GM19240 (cell line): ENCODE data around the gene NMNAT2.
"Not testable (repeated sequence)": the region's sequence is repeated elsewhere in the genome, so short reads cannot be mapped to it uniquely, and the experiment has no call there.

Experiments
- DNase-seq: peaks from one replicate; pipeline ENCODE4 v3.0.0; 2011; ENCODE audit warnings: low spot score; ENCODE audit not compliant: insufficient read length

The NMNAT2 gene

DNA sequence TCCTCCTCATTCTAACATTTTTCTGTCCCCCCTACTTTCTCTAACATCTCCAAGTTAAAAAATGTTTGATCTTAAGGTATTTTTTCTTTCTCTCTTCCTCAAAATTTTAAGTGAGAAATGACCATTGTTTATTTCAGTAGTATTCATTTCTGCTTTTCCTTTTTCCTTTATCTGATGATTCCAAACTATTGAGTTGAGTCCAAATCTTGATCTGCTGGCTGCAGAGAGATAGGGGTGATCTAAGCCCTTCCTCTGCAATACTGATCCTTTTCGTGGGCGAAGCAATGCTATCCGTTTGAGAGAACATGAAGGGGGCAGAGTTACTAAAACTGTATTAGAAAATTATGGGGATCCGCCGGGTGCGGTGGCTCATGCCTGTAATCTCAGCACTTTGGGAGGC is 516 bp upstream of the NMNAT2 start:
- no peak for DNase-seq

DNA sequence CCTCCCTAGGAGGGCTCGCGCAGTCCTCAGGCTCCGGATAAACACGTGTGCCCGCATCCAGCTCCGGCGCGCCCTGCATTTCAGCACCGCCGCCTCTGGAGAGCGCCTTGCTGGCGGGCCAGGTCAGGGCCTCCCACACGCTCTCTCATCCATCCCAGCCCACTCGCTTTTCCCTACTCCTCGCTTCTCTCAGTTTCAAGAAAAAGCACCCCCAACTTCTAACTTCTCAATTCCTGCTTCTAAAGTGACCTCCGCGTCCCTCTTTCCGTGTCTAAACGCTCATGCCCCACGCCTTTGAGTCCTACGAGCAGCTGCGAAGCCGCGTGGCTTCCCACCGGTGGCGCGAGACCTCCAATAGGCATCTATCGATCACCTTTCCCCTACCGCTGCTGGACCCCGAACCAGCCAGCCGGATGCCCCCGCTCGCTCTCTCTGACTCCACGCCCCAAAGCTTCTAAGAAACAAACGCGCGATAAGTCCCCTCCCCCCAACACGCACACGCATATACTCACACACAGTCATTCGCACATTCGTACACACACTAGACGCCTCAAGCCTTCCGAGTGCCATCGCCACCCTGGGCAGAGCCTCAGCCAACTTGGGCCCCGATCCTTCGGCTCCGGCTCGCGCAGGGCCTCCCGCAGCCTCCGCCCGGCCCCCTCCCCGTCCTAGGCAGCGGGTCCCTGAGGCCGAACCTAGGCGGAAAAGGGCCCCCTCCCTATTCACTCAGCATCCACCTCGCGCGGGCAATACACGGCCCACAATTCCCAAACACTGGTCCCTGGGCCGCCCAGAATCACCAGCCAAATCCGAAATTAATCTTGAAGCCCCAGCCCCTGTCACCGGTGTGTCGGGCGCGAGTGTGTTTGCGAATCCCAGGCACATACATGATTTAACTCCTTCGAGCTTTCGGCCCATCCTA is 1.1 kb downstream of the NMNAT2 start:
- DNase-seq = no peak

- DNase-seq = no peak
Measured at GRCh38 chr1:183414365-183414764, 3.8 kb downstream of the NMNAT2 start.

DNA sequence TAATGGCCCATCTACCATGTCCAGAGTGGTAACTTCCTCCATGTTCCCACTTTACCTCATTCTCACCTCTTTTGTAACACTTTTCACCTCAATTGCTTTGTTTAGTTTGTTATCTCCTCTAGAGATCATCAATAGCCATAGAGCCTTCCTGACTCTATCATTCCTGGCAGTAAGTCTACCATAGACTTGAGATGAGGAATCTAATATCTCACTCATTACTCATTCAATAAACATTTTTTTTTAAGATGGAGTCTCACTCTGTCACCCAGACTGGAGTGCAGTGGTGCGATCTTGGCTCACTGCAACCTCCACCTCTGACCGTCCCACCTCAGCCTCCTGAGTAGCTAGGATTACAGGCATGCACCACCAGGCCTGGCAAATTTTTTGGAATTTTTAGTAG is 7.1 kb downstream of the NMNAT2 start:
- no peak for DNase-seq

DNA sequence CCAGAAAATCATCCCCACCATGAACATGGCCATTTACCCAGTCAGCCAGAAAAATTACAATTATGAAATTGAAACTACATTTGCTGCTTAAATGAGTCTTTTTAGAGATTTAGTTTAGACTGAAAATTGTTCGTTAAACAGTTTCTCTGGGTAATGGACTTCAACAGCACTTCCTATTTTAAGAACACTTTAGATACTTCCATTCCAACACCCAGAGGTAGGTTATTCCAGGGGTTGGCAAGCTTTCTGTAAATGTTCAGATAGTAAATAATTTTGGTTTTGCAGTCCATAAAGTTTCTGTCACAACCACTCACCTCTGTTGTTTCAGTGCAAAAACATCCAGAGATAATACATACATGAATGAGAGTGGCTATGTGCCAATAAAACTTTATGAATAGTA is 10.2 kb downstream of the NMNAT2 start:
- DNase-seq = no peak

DNA sequence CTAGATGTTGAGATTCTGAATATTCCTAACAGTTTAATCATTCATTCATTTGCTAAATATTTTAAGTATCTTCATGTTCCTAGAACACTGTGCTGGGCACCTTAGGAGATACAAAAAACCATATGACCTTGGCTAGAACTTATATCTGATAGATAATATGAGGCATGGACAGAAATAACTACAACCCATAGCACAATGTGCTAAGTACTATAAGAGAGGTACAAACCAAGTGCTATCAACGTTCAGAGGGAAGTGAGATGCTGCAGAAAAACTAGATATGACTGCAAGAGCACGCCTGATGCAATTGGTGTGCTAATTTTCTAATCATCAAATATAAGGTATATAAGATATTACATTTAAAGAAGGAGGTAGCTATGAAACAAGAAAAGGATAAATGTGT is 10.7 kb downstream of the NMNAT2 start:
- DNase-seq = no peak

GRCh38 chr1:183404476-183404875 is 13.7 kb downstream of the NMNAT2 start:
- DNase-seq = no peak

DNA sequence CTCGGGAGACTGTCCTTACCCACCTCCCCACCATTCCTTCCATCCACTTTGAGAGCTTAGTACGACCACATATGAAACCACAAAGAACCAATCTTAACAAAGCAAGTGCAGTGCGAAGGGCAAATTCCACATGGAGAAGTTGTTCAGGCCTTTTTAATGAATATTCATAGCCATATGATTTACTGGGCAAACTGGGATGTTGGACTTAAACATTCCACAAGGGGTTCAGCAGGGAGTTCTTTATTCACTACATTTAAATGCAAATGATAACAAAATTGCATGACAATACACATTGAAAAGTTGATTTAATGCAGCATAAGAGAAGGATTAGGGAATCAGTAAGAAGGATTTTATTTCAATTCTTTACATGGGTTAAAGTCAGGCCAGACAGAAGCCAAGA is 14.7 kb downstream of the NMNAT2 start:
- DNase-seq = no peak

DNA sequence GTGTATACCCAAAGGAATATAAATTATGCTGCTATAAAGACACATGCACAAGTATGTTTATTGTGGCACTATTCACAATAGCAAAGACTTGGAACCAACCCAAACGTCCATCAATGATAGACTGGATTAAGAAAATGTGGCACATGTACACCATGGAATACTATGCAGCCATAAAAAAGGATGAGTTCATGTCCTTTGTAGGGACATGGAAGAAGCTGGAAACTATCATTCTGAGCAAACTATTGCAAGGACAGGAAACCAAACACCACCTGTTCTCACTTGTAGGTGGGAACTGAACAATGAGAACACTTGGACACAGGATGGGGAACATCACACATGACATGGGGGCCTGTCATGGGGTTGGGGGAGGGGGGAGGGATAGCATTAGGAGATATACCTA is 16.6 kb downstream of the NMNAT2 start:
- not testable (repeated sequence) for DNase-seq

DNA sequence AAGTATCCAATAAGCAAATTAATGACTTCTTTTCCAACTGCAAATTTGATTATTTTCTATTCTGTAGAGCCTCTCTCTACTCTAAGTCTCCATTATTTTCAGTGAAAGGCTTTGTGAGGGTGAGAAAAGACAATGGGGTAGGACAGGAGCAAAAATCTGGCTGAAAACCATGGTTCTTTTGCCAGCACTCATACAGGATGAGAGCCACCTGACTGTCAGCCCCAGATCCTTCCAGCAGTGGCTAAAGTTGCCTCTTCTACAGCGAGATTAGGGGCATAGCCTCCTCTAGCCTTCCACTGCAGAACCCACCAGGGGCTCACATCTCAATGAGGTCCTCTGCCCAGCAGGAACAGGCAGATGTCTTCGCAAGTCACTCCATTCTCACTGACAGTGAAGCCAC is 23.7 kb downstream of the NMNAT2 start:
- DNase-seq = no peak

DNA sequence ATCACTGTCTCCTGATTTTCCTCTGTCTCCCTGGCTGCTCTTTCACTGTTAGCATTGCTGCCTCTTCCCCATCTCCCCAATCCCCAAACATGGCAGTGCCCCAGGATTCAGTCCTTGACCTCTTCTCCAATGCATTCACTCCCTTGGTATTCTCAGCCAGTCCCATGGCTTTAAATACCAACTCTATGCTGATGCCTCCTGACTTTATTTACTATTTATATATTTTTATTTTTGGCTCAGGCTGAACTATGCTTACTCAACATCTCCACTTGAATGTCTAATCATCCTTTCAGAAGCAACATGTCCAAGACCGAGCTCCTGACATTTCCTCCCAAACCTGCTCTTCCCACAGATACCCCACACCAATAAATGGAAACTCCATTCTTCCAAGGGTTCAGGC is 26.3 kb downstream of the NMNAT2 start:
- no peak for DNase-seq

GRCh38 chr1:183390561-183390960 is 27.6 kb downstream of the NMNAT2 start:
- no peak for DNase-seq

DNA sequence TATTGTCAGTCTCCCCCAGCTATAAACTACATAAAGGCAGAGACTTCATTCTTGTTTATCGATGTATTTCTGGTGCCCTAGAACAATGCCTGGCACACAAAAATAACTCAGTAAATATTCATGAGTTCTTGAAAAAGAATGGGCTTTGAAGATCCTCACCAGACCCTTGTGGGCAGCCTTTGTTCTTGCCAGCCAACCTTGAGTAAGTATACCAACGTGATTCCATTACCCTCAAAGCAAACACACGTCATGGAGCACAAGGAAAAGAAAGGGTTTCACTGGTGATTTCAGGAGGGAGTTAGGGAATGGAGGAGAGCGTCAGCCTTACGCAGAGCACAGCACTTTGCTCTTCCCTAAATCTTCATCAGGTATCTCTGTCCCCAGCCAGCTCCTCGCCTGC is 29.4 kb downstream of the NMNAT2 start:
- no peak for DNase-seq

DNA sequence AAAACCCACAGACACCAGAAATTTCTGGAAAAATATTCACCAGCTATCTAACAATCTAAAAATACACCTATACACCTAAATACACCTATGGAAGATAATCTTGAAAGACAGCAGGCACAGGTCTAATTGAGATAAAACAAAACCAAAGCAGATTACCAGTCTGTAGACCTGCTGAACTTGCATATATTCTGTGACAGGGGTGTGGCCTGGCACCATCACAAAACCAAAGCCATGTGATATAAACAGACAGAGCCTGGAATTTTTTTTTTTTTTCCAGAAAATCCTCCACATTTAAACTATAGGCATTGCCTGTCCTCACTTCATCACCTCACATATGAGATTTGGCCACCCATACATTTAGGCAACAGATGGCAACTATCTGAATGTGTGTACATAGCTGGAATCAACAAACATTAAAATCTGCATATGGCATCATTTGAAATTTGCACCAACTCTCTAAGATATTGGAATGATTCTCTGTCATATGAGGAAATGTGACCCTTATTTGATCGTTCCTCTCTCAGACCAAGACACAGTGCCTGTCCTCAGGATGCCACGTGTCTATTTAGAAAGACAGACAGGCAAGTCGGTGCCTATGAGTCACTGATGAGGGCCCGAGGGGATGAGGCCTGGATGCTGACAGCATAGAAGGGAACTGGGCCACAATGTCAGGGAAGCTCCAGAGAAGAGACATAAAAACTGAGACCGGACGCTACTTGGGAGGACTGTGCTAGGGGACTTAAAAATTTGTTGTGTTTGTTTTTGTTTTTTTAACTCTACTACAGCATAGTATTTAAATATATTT is 32.6 kb downstream of the NMNAT2 start:
- DNase-seq = no peak

GRCh38 chr1:183379951-183380350 is 38.2 kb downstream of the NMNAT2 start:
- DNase-seq = no peak

DNA sequence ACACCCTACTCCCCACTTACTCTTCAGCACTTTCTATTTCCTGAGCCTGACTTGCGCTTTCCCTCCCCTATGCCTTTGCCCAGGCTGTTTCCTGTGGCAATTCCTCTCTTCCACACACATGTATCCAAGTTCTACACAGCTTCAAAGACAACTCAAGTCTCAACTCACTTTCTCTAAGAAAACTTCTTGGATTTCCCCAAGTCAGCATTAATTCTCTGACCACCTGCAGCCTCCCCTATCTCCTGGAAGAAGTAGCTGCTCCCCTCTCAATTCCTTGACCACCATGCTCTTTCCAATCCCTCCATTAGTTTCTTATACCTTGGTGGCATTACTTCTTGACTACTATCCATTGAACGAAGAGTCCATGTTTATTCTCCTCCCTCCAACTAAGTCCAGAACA is 42.8 kb downstream of the NMNAT2 start:
- no peak for DNase-seq

GRCh38 chr1:183374825-183375224 is 43.4 kb downstream of the NMNAT2 start:
- DNase-seq = no peak

DNA sequence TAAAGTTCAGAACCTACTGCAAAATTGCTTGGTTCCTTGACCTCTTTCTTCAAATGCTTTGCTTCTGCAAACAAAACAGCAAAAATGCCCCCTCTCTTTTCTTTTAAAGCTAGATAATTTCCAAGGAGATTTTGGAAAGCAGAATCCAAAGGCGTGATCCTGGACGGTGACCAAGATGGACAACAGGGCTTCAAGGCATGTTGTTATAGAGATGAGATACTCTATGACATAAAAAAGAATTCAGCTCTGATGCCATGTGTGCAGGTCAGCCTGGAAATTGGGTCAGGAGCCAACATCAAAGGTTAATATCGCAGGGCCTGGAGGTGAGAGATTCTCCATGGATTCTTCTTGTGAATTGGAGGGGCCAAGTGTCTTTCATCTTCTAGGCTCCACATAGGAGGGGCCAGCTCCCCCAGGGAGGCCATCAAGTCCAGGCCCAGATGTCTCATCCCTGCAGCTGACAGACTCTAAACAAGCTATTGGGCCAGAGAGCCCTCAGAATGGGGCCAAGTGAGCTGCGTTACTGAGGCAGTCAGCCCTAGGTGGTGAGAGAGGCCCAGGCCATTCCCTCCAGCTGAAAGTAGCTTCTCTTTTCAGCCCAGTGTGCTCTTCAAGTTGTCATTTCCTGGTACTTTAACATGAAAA is 45.5 kb downstream of the NMNAT2 start:
- DNase-seq = no peak

DNA sequence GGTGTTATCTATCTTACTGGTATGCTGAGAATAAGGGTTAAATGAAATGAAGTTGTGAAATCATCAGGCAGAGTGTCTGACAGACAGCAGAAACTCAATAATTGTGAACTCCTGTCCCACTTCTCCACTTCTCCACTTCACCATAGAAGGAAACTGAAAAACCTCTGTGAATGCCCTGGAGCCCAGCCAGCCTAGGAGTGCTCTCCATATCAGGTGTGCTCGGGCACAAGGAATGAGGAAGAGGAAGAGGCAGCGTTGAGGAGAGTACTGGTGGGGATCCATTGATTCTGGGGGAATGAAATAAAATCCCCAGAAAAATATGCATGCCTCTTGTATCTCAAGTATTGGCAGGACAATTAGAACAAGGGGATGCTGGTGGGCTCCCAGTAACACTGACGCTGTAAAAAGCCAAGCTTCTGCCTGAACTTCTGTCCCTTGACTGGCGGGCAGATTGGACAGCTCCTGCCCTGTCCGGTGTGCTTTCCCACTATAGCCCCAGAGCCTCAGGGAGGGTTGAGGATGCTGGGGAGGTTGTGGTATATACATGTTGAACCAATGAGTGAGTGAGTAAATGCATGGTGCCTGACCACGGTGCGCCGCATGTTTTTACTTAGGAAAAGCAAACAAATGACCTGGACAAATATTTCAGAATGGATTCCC is 47.7 kb downstream of the NMNAT2 start:
- DNase-seq = no peak

DNA sequence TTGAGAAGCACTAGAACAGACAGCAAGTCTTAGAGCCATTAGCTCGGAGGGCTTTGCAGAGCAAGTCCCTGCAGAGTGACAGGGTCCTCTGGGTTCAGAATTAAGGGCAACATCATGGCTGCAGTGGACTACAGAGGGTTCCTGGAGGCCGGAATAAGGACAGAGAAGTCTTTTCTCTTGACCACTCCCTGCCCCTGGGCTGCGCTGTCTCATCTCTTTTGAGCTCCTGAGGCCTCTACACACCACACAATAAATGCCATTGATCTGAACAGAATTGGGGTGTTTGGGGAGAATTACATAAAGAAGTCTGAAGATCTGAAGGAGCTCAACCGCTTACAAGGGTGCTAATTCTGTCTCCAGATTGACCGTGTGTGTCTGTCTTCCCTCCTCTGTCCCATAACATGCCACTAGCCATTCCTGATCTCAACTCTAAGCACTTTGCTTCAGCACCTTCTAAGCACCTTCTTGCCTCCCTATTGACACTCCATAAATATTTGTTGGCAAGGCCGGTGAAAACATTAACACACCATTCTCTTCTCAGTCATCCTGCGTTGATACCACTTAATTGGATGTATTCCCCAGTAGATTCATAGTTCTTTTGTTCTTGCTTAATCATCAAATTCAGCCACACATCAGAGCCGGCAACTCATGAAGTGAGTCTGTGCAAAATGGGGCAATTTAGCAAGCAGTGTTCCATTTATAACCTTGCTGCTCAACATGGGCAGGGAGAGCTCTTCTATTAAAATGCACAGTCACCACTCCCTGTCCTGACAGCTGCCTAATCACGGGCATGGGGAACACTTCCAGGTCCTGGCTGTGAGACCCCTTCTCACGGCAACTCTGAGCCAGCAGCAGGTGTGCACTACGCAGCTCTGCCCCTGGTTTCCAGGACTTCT is 49.7 kb downstream of the NMNAT2 start:
- no peak for DNase-seq

DNA sequence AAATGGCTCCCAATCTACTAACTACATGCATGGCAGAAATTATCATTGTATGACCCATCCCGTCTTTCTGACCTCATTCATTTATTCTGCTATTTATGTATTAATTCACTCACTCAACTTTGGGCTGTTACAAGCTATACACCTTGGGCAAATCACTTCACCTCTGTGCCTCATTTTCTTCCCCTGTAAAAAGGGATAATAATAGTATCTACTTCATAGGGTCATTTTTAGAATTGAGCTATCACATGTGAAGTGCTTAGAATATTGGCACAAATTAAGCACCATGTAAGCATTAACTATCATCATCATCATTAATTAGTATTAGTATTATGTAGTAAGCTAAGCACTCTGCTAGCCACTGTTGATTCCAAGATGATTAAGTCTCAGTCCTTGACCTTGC is 52.1 kb downstream of the NMNAT2 start:
- no peak for DNase-seq
